ENCODE measurements around the gene UCN. TPM values are rescaled to one million over a fixed set of nuclear protein-coding genes. Genes with fewer than 3 reads are reported as not detected.

The UCN gene
- total and polyA plus RNA-seq, 2 donors (not counting 3 experiments of a cell fraction or from before 2014, with no cell fraction given) = 0.75 to 1.2 TPM

- POLR2A ChIA-PET = no interaction called here
- BruUV-seq (replicated peaks) = no TSS peak
- intact Hi-C loops (cut with micrococcal nuclease) (no loop called here), dilution Hi-C loops (cut with MboI; ENCODE audit: extremely low pct_ligation_motif_present, low sequenced_read_pairs) (no loop called here)
- Histone ChIP-seq H3K4me1 (ENCODE audit: control insufficient read depth, extremely low read depth, insufficient read depth, low read length) (no peaks in the 10 kb centered on the region), H3K4me2 (ENCODE audit: insufficient read depth, low read length) (no peak overlapping the region), H3K79me2 (ENCODE audit: control insufficient read depth, insufficient read depth, low read length) (no peaks in the 10 kb centered on the region), H3K27ac (ENCODE audit: insufficient read depth, low read depth, low read length) (no peak overlapping the region), H3K9me1 (replicated peaks; ENCODE audit: control insufficient read depth, extremely low read depth, insufficient read depth, low read length) (no peaks in the 10 kb centered on the region), H3K4me3 (replicated peaks in 1 of 3; ENCODE audit: insufficient read depth in 1 of 3, low read depth in 1 of 3, low read length in 3 of 3) (no peak overlapping the region), H3K36me3 (ENCODE audit: control insufficient read depth in 2 of 2, extremely low read depth in 1 of 2, insufficient read depth in 2 of 2, low read length in 2 of 2) (no peaks in the 10 kb centered on the region), H3K9ac (replicated peaks; ENCODE audit: extremely low read depth, insufficient read depth, low read length) (no peak overlapping the region), H3K27me3 (ENCODE audit: control insufficient read depth in 2 of 2, insufficient read depth in 2 of 2, low read length in 2 of 2) (peaks cover 8% of the 10 kb centered on the region in 2 experiments), H3K9me3 (replicated peaks; ENCODE audit: control insufficient read depth, insufficient read depth, low read length) (no peaks in the 10 kb centered on the region), H2AFZ (ENCODE audit: low read depth, low read length) (no peak overlapping the region), H4K20me1 (replicated peaks; ENCODE audit: control insufficient read depth, extremely low read depth, insufficient read depth, low read length) (no peaks in the 10 kb centered on the region)
- DNase-seq (ENCODE audit: low read depth, low spot score) (no peak), FAIRE-seq (no peak)
- no peak for TF ChIP-seq JUN (IDR thresholded peaks at IDR 0.05; ENCODE audit: borderline replicate concordance, insufficient read depth, insufficient read length, low read depth)
- no peak for TF ChIP-seq POLR2AphosphoS5 (IDR thresholded peaks at IDR 0.05; ENCODE audit: insufficient read depth, low read depth, low read length)
- TF ChIP-seq GATA2 (IDR thresholded peaks at IDR 0.05; ENCODE audit: insufficient read depth, insufficient read length, low read depth, low read length) = no peak
- no peak for TF ChIP-seq POLR2A (IDR thresholded peaks at IDR 0.05; ENCODE audit: low read depth, low read length)
- TF ChIP-seq EZH2 (IDR thresholded peaks at IDR 0.05; ENCODE audit: borderline replicate concordance, low read depth, low read length, severe bottlenecking) = no peak
- TF ChIP-seq FOS (IDR thresholded peaks at IDR 0.05; ENCODE audit: borderline replicate concordance, insufficient read depth, low read length) = no peak
- CTCF ChIA-PET = interaction anchor here (1.1 to 3.3 kb wide), 6 partner anchors 8 to 31 kb away, joined by 4 to 30 read pairs (median 6); partner anchors contain the start of genes SLC30A3 and TRIM54
Observed at GRCh38 chr2:27271631-27272340, 36.5 kb downstream of the UCN start.

DNA sequence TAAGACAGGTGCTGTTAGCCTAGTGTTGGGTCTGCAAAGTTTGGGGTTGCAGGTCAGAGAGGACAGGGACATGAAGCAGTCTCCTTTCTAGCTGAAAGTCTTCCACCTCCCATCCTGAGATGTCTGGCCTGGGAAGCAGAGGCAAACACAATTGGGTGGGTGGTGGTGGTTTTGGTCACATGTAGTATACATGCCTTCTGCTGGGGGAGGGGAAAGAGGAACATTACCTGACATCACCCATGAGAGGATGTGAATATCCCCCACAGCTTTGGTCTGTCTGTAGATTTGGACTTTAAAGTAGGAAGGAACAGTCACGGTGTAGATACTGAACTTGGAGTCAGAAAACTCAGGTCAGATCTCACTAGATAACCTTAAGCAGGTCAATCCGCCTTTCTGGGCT, 37.6 kb downstream of the UCN start:
- FAIRE-seq = no peak
- intact Hi-C loops (cut with micrococcal nuclease) (no loop called here), dilution Hi-C loops (cut with MboI; ENCODE audit: extremely low pct_ligation_motif_present, low sequenced_read_pairs) (no loop called here)

More for the DNA sequence above, 37.6 kb downstream of the UCN start:
- no peak for TF ChIP-seq CTCF (IDR thresholded peaks at IDR 0.05; ENCODE audit: extremely low read depth in 1 of 2, insufficient read depth in 1 of 2, low read depth in 1 of 2, low read length in 2 of 2)
- no peak for TF ChIP-seq JUN (IDR thresholded peaks at IDR 0.05; ENCODE audit: borderline replicate concordance, insufficient read depth, insufficient read length, low read depth)
- TF ChIP-seq, protein P1, sequence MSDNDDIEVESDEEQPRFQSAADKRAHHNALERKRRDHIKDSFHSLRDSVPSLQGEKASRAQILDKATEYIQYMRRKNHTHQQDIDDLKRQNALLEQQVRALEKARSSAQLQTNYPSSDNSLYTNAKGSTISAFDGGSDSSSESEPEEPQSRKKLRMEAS (IDR thresholded peaks at IDR 0.05; ENCODE audit: insufficient read depth, insufficient read length) = no peak
- TF ChIP-seq GATA2 (IDR thresholded peaks at IDR 0.05; ENCODE audit: insufficient read depth, insufficient read length, low read depth, low read length) = no peak
- no peak for TF ChIP-seq POLR2A (IDR thresholded peaks at IDR 0.05; ENCODE audit: low read depth, low read length)
- TF ChIP-seq MYC (IDR thresholded peaks at IDR 0.05; ENCODE audit: low read depth, low read length) = no peak
- no peak for TF ChIP-seq FOS (IDR thresholded peaks at IDR 0.05; ENCODE audit: borderline replicate concordance, insufficient read depth, low read length)
- no peak for TF ChIP-seq POLR2AphosphoS5 (IDR thresholded peaks at IDR 0.05; ENCODE audit: insufficient read depth, low read depth, low read length)
- TF ChIP-seq EZH2 (IDR thresholded peaks at IDR 0.05; ENCODE audit: borderline replicate concordance, low read depth, low read length, severe bottlenecking) = no peak
- Histone ChIP-seq H3K27ac (ENCODE audit: insufficient read depth, low read depth, low read length) (no peak overlapping the region), H2AFZ (ENCODE audit: low read depth, low read length) (no peak overlapping the region), H3K9me3 (replicated peaks; ENCODE audit: control insufficient read depth, insufficient read depth, low read length) (no peaks in the 10 kb centered on the region), H3K79me2 (ENCODE audit: control insufficient read depth, insufficient read depth, low read length) (no peaks in the 10 kb centered on the region), H3K36me3 (ENCODE audit: control insufficient read depth in 2 of 2, extremely low read depth in 1 of 2, insufficient read depth in 2 of 2, low read length in 2 of 2) (no peaks in the 10 kb centered on the region), H3K4me2 (ENCODE audit: insufficient read depth, low read length) (no peak overlapping the region), H3K27me3 (ENCODE audit: control insufficient read depth in 2 of 2, insufficient read depth in 2 of 2, low read length in 2 of 2) (peaks cover 8% of the 10 kb centered on the region in 2 experiments), H3K9ac (replicated peaks; ENCODE audit: extremely low read depth, insufficient read depth, low read length) (no peak overlapping the region), H3K4me1 (ENCODE audit: control insufficient read depth, extremely low read depth, insufficient read depth, low read length) (no peaks in the 10 kb centered on the region), H3K4me3 (replicated peaks in 1 of 3; ENCODE audit: insufficient read depth in 1 of 3, low read depth in 1 of 3, low read length in 3 of 3) (no peak overlapping the region), H3K9me1 (replicated peaks; ENCODE audit: control insufficient read depth, extremely low read depth, insufficient read depth, low read length) (no peaks in the 10 kb centered on the region), H4K20me1 (replicated peaks; ENCODE audit: control insufficient read depth, extremely low read depth, insufficient read depth, low read length) (no peaks in the 10 kb centered on the region)
- no TSS peak for BruUV-seq (replicated peaks)
- CTCF ChIA-PET = interaction anchor here (1.3 to 3.3 kb wide), 4 partner anchors 9 to 32 kb away, joined by 4 to 30 read pairs (median 10); partner anchors contain the start of gene TRIM54
- no peak for DNase-seq (ENCODE audit: low read depth, low spot score)
- POLR2A ChIA-PET = interaction anchor here (0.6 kb wide), 1 partner anchor 18 kb away, joined by 3 read pairs; no protein-coding TSS in a partner anchor

All from endothelial cell of umbilical vein (primary cell).